Measurements from ENCODE around the gene UPK3B. TPM values are rescaled to one million over a fixed set of nuclear protein-coding genes. Genes with fewer than 3 reads are reported as not detected.
"Not testable (repeated sequence)": the region's sequence is repeated elsewhere in the genome, so short reads cannot be mapped to it uniquely, and the experiment has no call there.

Gene UPK3B
- total and polyA plus RNA-seq, 9 of the 15 experiments (the other 6 are each of a cell fraction or from before 2014, with no cell fraction given): not detected

GRCh38 chr7:76495717-76496116, 14.6 kb upstream of the UPK3B start:
- H3K4me3 ChIP-seq; FAIRE-seq; POLR2A ChIA-PET; H3K27ac ChIP-seq (ENCODE audit: extremely low read depth, low read depth, low read length); ATAC-seq; H3K27me3 ChIP-seq (ENCODE audit: control insufficient read depth in 2 of 2, insufficient read depth in 2 of 2, low read length in 2 of 2); H2AFZ ChIP-seq (ENCODE audit: low read depth, low read length); H4K20me1 ChIP-seq (replicated peaks; ENCODE audit: control insufficient read depth, insufficient read depth, low read length); H3K4me2 ChIP-seq (ENCODE audit: insufficient read depth, low read length); H3K9ac ChIP-seq (ENCODE audit: insufficient read depth in 1 of 2, low read depth in 2 of 2, low read length in 2 of 2); H3K36me3 ChIP-seq (ENCODE audit: control insufficient read depth, insufficient read depth, low read length); DNase-seq (ENCODE audit: extremely low read depth in 1 of 4, low spot score in 3 of 4); H3K9me3 ChIP-seq (replicated peaks; ENCODE audit: control insufficient read depth, insufficient read depth, low read depth, low read length); BruUV-seq (replicated peaks); in situ Hi-C loops (cut with MboI); H3K9me1 ChIP-seq (ENCODE audit: control insufficient read depth, insufficient read depth, low read length); H3K79me2 ChIP-seq (ENCODE audit: control insufficient read depth, insufficient read depth, low read length); H3K4me1 ChIP-seq (replicated peaks in 1 of 2; ENCODE audit: control insufficient read depth in 2 of 2, insufficient read depth in 2 of 2, low read length in 2 of 2); CTCF ChIA-PET (ENCODE audit: low intra/inter-chr PET ratio); intact Hi-C loops (cut with micrococcal nuclease): not testable (repeated sequence)
- 94% methylated on average over 3 of the region's 16 CpGs for WGBS (ENCODE audit: insufficient coverage, low coverage, missing lambda C conversion rate)

- POLR2A ChIA-PET; H3K9me1 ChIP-seq (ENCODE audit: control insufficient read depth, insufficient read depth, low read length); ATAC-seq; H3K9me3 ChIP-seq (replicated peaks; ENCODE audit: control insufficient read depth, insufficient read depth, low read depth, low read length); in situ Hi-C loops (cut with MboI); H3K9ac ChIP-seq (ENCODE audit: insufficient read depth in 1 of 2, low read depth in 2 of 2, low read length in 2 of 2); FAIRE-seq; intact Hi-C loops (cut with micrococcal nuclease); DNase-seq (ENCODE audit: extremely low read depth in 1 of 4, low spot score in 3 of 4); BruUV-seq (replicated peaks); H4K20me1 ChIP-seq (replicated peaks; ENCODE audit: control insufficient read depth, insufficient read depth, low read length); H3K4me1 ChIP-seq (replicated peaks in 1 of 2; ENCODE audit: control insufficient read depth in 2 of 2, insufficient read depth in 2 of 2, low read length in 2 of 2); H3K4me3 ChIP-seq; H3K36me3 ChIP-seq (ENCODE audit: control insufficient read depth, insufficient read depth, low read length); H3K27me3 ChIP-seq (ENCODE audit: control insufficient read depth in 2 of 2, insufficient read depth in 2 of 2, low read length in 2 of 2); H3K79me2 ChIP-seq (ENCODE audit: control insufficient read depth, insufficient read depth, low read length); H3K4me2 ChIP-seq (ENCODE audit: insufficient read depth, low read length); H2AFZ ChIP-seq (ENCODE audit: low read depth, low read length); CTCF ChIA-PET (ENCODE audit: low intra/inter-chr PET ratio); H3K27ac ChIP-seq (ENCODE audit: extremely low read depth, low read depth, low read length): not testable (repeated sequence)
- WGBS (ENCODE audit: insufficient coverage, low coverage, missing lambda C conversion rate): 93% methylated on average over 11 of the region's 27 CpGs
Observed at GRCh38 chr7:76497918-76498582, 12.3 kb upstream of the UPK3B start.

- POLR2A ChIA-PET; ATAC-seq; H3K27ac ChIP-seq (ENCODE audit: extremely low read depth, low read depth, low read length); H3K9me1 ChIP-seq (ENCODE audit: control insufficient read depth, insufficient read depth, low read length); DNase-seq (ENCODE audit: extremely low read depth in 1 of 4, low spot score in 3 of 4); intact Hi-C loops (cut with micrococcal nuclease); H3K4me3 ChIP-seq; H3K79me2 ChIP-seq (ENCODE audit: control insufficient read depth, insufficient read depth, low read length); H3K36me3 ChIP-seq (ENCODE audit: control insufficient read depth, insufficient read depth, low read length); H3K9ac ChIP-seq (ENCODE audit: insufficient read depth in 1 of 2, low read depth in 2 of 2, low read length in 2 of 2); CTCF ChIA-PET (ENCODE audit: low intra/inter-chr PET ratio); H4K20me1 ChIP-seq (replicated peaks; ENCODE audit: control insufficient read depth, insufficient read depth, low read length); H3K27me3 ChIP-seq (ENCODE audit: control insufficient read depth in 2 of 2, insufficient read depth in 2 of 2, low read length in 2 of 2); H2AFZ ChIP-seq (ENCODE audit: low read depth, low read length); BruUV-seq (replicated peaks); in situ Hi-C loops (cut with MboI); H3K4me2 ChIP-seq (ENCODE audit: insufficient read depth, low read length); H3K9me3 ChIP-seq (replicated peaks; ENCODE audit: control insufficient read depth, insufficient read depth, low read depth, low read length); H3K4me1 ChIP-seq (replicated peaks in 1 of 2; ENCODE audit: control insufficient read depth in 2 of 2, insufficient read depth in 2 of 2, low read length in 2 of 2): not testable (repeated sequence)
- whole genome bisulfite sequencing (ENCODE audit: insufficient coverage, low coverage, missing lambda C conversion rate): no CpG with 5 or more reads among the region's 10 CpGs
- FAIRE-seq: peak; percentile 88
Observed at GRCh38 chr7:76498583-76499200, 11.7 kb upstream of the UPK3B start.

All from K562 (cell line).